SJSA1 (cell line): Measurements from ENCODE around the gene RAB1B. TPM values are rescaled to one million over a fixed set of nuclear protein-coding genes. Genes with fewer than 3 reads are reported as not detected.
A peak's percentile ranks its signal among the peaks of the same experiment; 100 is the strongest.

Experiments used
- DNase-seq, 2 experiments: peaks; one replicate each; pipeline ENCODE4 v3.0.0-alpha.2; 2015 to 2020; ENCODE audit warnings: low spot score in 2 of 2, low read depth in 1 of 2
- H3K27ac ChIP-seq: fragments of 250-450 bp; sonication (Bioruptor Pico); 2 replicates; pipeline ENCODE4 v1.5.1; 2020; ENCODE audit warnings: mild to moderate bottlenecking, moderate library complexity
- H3K27me3 ChIP-seq: fragments of 250-450 bp; sonication (Bioruptor Pico); replicated peaks from 2 replicates; pipeline ENCODE4 v1.5.1; 2020; ENCODE audit warnings: mild to moderate bottlenecking, moderate library complexity
- H3K36me3 ChIP-seq: fragments of 250-450 bp; sonication (Bioruptor Pico); 2 replicates; pipeline ENCODE4 v1.5.1; 2020; ENCODE audit warnings: mild to moderate bottlenecking
- H3K4me1 ChIP-seq: fragments of 250-450 bp; sonication (Bioruptor Pico); replicated peaks from 2 replicates; pipeline ENCODE4 v1.6.1; 2021; ENCODE audit warnings: mild to moderate bottlenecking
- H3K4me3 ChIP-seq: fragments of 250-450 bp; sonication (Bioruptor Pico); 2 replicates; pipeline ENCODE4 v1.5.1; 2020; ENCODE audit warnings: mild to moderate bottlenecking
- H3K9me3 ChIP-seq: fragments of 250-450 bp; sonication (Bioruptor Pico); replicated peaks from 2 replicates; pipeline ENCODE4 v1.5.1; 2020; ENCODE audit warnings: mild to moderate bottlenecking
- total RNA-seq: library from RNA; depleted of rRNA; stranded (reverse); fragments of >200 nt; shearing (Covaris generic); gene quantifications from 2 replicates; pipeline ENCODE4 v1.2.3, GENCODE V29; 2014

The RAB1B gene
- total RNA-seq, 1 experiment from 2014 or later, result 334 TPM

- H3K4me1 ChIP-seq, result peaks cover 27% of the 10 kb centered on the region
- H3K27ac ChIP-seq, result no peak within 1 kb of the TSS
- no peaks in the 10 kb centered on the region for H3K27me3 ChIP-seq
- H3K36me3 ChIP-seq, result peaks cover 55% of the 10 kb centered on the region
- no peaks in the 10 kb centered on the region for H3K9me3 ChIP-seq
- H3K4me3 ChIP-seq, result peak within 1 kb of the TSS; percentile 27
- no peak for DNase-seq
These were observed 9.3 kb downstream of the RAB1B start, which contains the start of gene CNIH2 for GRCh38 chr11:66277471-66278362. CNIH2 (plus strand) TSS chr11:66278175; CDS start chr11:66278457, 282 bp downstream.

- Histone ChIP-seq H3K4me1 (peaks cover 28% of the 10 kb centered on the region), H3K36me3 (peaks cover 54% of the 10 kb centered on the region), H3K4me3 (peak overlapping the region; percentile 27), H3K27ac (no peak overlapping the region), H3K9me3 (no peaks in the 10 kb centered on the region), H3K27me3 (no peaks in the 10 kb centered on the region)
- DNase-seq, result no peak
These were observed 10.1 kb downstream of the RAB1B start for GRCh38 chr11:66278363-66279091.

GRCh38 chr11:66279092-66279734 lies 10.8 kb downstream of the RAB1B start:
- Histone ChIP-seq H3K4me1 (peaks cover 28% of the 10 kb centered on the region), H3K27me3 (no peaks in the 10 kb centered on the region), H3K4me3 (no peak overlapping the region), H3K9me3 (no peaks in the 10 kb centered on the region), H3K27ac (no peak overlapping the region), H3K36me3 (peaks cover 50% of the 10 kb centered on the region)
- DNase-seq, result no peak

- Histone ChIP-seq H3K4me3 (no peak overlapping the region), H3K27me3 (no peaks in the 10 kb centered on the region), H3K36me3 (peaks cover 52% of the 10 kb centered on the region), H3K4me1 (peaks cover 28% of the 10 kb centered on the region), H3K27ac (no peak overlapping the region), H3K9me3 (no peaks in the 10 kb centered on the region)
- DNase-seq, result no peak
These were observed 12.0 kb downstream of the RAB1B start for GRCh38 chr11:66280428-66280827.

- Histone ChIP-seq H3K4me3 (no peak overlapping the region), H3K27me3 (no peaks in the 10 kb centered on the region), H3K27ac (no peak overlapping the region), H3K9me3 (no peaks in the 10 kb centered on the region), H3K36me3 (peaks cover 50% of the 10 kb centered on the region), H3K4me1 (peaks cover 28% of the 10 kb centered on the region)
- DNase-seq, result no peak
These were observed 12.6 kb downstream of the RAB1B start for GRCh38 chr11:66281001-66281400.

- Histone ChIP-seq H3K9me3 (no peaks in the 10 kb centered on the region), H3K27ac (no peak overlapping the region), H3K36me3 (peaks cover 53% of the 10 kb centered on the region), H3K4me3 (no peak overlapping the region), H3K27me3 (no peaks in the 10 kb centered on the region), H3K4me1 (peaks cover 28% of the 10 kb centered on the region)
- DNase-seq, result no peak
These were observed 13.5 kb downstream of the RAB1B start for GRCh38 chr11:66281776-66282467.

GRCh38 chr11:66282468-66283455 lies 14.3 kb downstream of the RAB1B start:
- no peaks in the 10 kb centered on the region for H3K9me3 ChIP-seq
- peak; percentile 92 to 100 for DNase-seq
- H3K27me3 ChIP-seq, result no peaks in the 10 kb centered on the region
- no peak overlapping the region for H3K4me3 ChIP-seq
- H3K4me1 ChIP-seq, result peaks cover 27% of the 10 kb centered on the region
- H3K27ac ChIP-seq, result no peak overlapping the region
- peaks cover 50% of the 10 kb centered on the region for H3K36me3 ChIP-seq

- no peak for DNase-seq
- Histone ChIP-seq H3K36me3 (peaks cover 56% of the 10 kb centered on the region), H3K4me3 (no peak overlapping the region), H3K9me3 (no peaks in the 10 kb centered on the region), H3K4me1 (peaks cover 29% of the 10 kb centered on the region), H3K27me3 (no peaks in the 10 kb centered on the region), H3K27ac (no peak overlapping the region)
These were observed 15.1 kb downstream of the RAB1B start for GRCh38 chr11:66283461-66284105.

- Histone ChIP-seq H3K27me3 (no peaks in the 10 kb centered on the region), H3K27ac (no peak overlapping the region), H3K4me3 (no peak overlapping the region), H3K4me1 (peaks cover 32% of the 10 kb centered on the region), H3K36me3 (peaks cover 59% of the 10 kb centered on the region), H3K9me3 (no peaks in the 10 kb centered on the region)
- no peak for DNase-seq
These were observed 16.2 kb downstream of the RAB1B start for GRCh38 chr11:66284526-66285078.

- Histone ChIP-seq H3K9me3 (no peaks in the 10 kb centered on the region), H3K27ac (no peak overlapping the region), H3K27me3 (peaks cover under 1% of the 10 kb centered on the region), H3K4me3 (no peak overlapping the region), H3K4me1 (peaks cover 37% of the 10 kb centered on the region), H3K36me3 (peaks cover 53% of the 10 kb centered on the region)
- no peak for DNase-seq
These were observed 17.0 kb downstream of the RAB1B start for GRCh38 chr11:66285250-66285947.

- 0 out of 2 replicates have a peak, but pooled peaks cover 2% of the 10 kb centered on the region for H3K9me3 ChIP-seq
- no peak overlapping the region for H3K27ac ChIP-seq
- H3K36me3 ChIP-seq, result peaks cover 53% of the 10 kb centered on the region
- H3K4me1 ChIP-seq, result peaks cover 26% of the 10 kb centered on the region
- peaks cover 12% of the 10 kb centered on the region for H3K27me3 ChIP-seq
- no peak for DNase-seq
- no peak overlapping the region for H3K4me3 ChIP-seq
These were observed 18.3 kb downstream of the RAB1B start for GRCh38 chr11:66286699-66287098.
